HG02981 (cell line): ENCODE measurements around the gene CNTD1.

Experiments
- ATAC-seq: cut with Tn5 transposase; IDR thresholded peaks from one replicate; pipeline ENCODE4 v1.9.1; 2021; ENCODE audit warnings: mild to moderate bottlenecking, moderate library complexity; ENCODE audit not compliant: unreplicated experiment

Gene CNTD1

GRCh38 chr17:42803074-42803883, 4.6 kb downstream of the CNTD1 start:
- no peak for ATAC-seq

GRCh38 chr17:42804918-42805367, 6.3 kb downstream of the CNTD1 start:
- ATAC-seq = no peak

GRCh38 chr17:42806249-42806648, 7.6 kb downstream of the CNTD1 start:
- ATAC-seq = no peak

- ATAC-seq = no peak
These were observed 10.6 kb downstream of the CNTD1 start for GRCh38 chr17:42809250-42809649.

GRCh38 chr17:42814633-42815399, 16.2 kb downstream of the CNTD1 start:
- ATAC-seq = no peak

GRCh38 chr17:42817866-42818265, 19.2 kb downstream of the CNTD1 start:
- no peak for ATAC-seq

GRCh38 chr17:42818379-42818778, 19.7 kb downstream of the CNTD1 start:
- ATAC-seq = no peak

GRCh38 chr17:42819939-42820535, 21.4 kb downstream of the CNTD1 start:
- no peak for ATAC-seq

GRCh38 chr17:42821176-42821575, 22.5 kb downstream of the CNTD1 start:
- no peak for ATAC-seq

GRCh38 chr17:42827472-42827871, 28.8 kb downstream of the CNTD1 start:
- no peak for ATAC-seq

GRCh38 chr17:42830971-42831370, 32.3 kb downstream of the CNTD1 start:
- no peak for ATAC-seq

GRCh38 chr17:42832213-42832933, 33.7 kb downstream of the CNTD1 start:
- ATAC-seq = no peak

GRCh38 chr17:42832934-42833766, 34.5 kb downstream of the CNTD1 start, which contains the start of gene PSME3:
PSME3 (plus strand) TSS chr17:42833397; CDS start chr17:42833632, 235 bp downstream.
- peak; percentile 86 for ATAC-seq

- peak; percentile 17 for ATAC-seq
These were observed 35.2 kb downstream of the CNTD1 start for GRCh38 chr17:42833767-42834422.

- ATAC-seq = no peak
These were observed 37.1 kb downstream of the CNTD1 start for GRCh38 chr17:42835732-42836131.

- ATAC-seq = no peak
These were observed 43.5 kb downstream of the CNTD1 start for GRCh38 chr17:42841975-42842685.

GRCh38 chr17:42843358-42843934, 44.8 kb downstream of the CNTD1 start:
- no peak for ATAC-seq

- no peak for ATAC-seq
These were observed 45.6 kb downstream of the CNTD1 start, which contains the start of gene AOC2 for GRCh38 chr17:42844271-42844670. AOC2 (plus strand) TSS chr17:42844580; CDS start chr17:42844627, 47 bp downstream.
